Testis (tissue), 3 donors: ENCODE data around the gene CCDC33. TPM values are rescaled to one million over a fixed set of nuclear protein-coding genes. Genes with fewer than 3 reads are reported as not detected.

Experiments
- DNase-seq: peaks from one replicate; pipeline ENCODE4 v3.0.0-alpha.2; 2019
- H3K27ac ChIP-seq, 2 donors: fragments of 200-600 bp; sonication (generic); one replicate each; pipeline ENCODE4 v1.5.1; 2019
- H3K27me3 ChIP-seq: fragments of 200-600 bp; sonication (generic); one replicate; pipeline ENCODE4 v1.5.1; 2019
- H3K36me3 ChIP-seq: fragments of 200-600 bp; sonication (generic); one replicate; pipeline ENCODE4 v1.5.1; 2017; ENCODE audit warnings: low read depth; ENCODE audit errors: missing control alignments
- H3K4me1 ChIP-seq: fragments of 200-600 bp; sonication (generic); one replicate; pipeline ENCODE4 v1.5.1; 2019
- H3K4me3 ChIP-seq, 2 donors: fragments of 200-600 bp; sonication (generic); one replicate each; pipeline ENCODE4 v1.5.1; 2017 to 2019
- H3K9me3 ChIP-seq: fragments of 200-600 bp; sonication (generic); one replicate; pipeline ENCODE4 v1.5.1; 2017
- POLR2A ChIP-seq: fragments of 450-650 bp; IDR thresholded peaks from one replicate; pipeline ENCODE4 v1.6.1; 2017; ENCODE audit warnings: antibody characterized with exemption, mild to moderate bottlenecking, moderate library complexity
- whole genome bisulfite sequencing, 2 donors: methylation state at CpG; one replicate each; pipeline ENCODE4 v1.1.5; 2018; 5-methylcytosine and 5-hydroxymethylcytosine counted together
- intact Hi-C: fragments of 100-400 bp; cut with DNase I; formaldehyde crosslinking; loops from one replicate; pipeline ENCODE4 v1.15.1; 2023; ENCODE audit warnings: low total_unique reads
- polyA plus RNA-seq: library from polyadenylated mRNA; stranded (reverse); fragments of 350-450 nt; fragmentation: Illumina TruSeq; extraction: RNeasy Lipid Tissue Mini Kit (QIAGEN cat#74804); gene quantifications from one replicate; pipeline ENCODE4 v1.2.3, GENCODE V29; 2014; ENCODE audit warnings: low read depth, low replicate concordance; ENCODE audit not compliant: insufficient read depth
- total RNA-seq, 2 donors: library from RNA; depleted of rRNA; stranded (reverse); fragments of >200 nt; gene quantifications; one replicate each; pipeline ENCODE4 v1.2.3, GENCODE V29; 2016
- TF ChIP-seq, protein P1 (sequence below), 3 experiments: fragments of 450-650 bp in 2 of 3; fragments of 200-600 bp in 1 of 3; sonication (generic) in 1 of 3; IDR thresholded peaks; one replicate each; pipeline ENCODE4 v1.5.1; 2016 to 2019; ENCODE audit warnings: antibody characterized with exemption in 3 of 3, mild to moderate bottlenecking in 2 of 3, moderate library complexity in 1 of 3

The CCDC33 gene
- total and polyA plus RNA-seq, 3 donors from 2014 or later: 11.6 to 41.3 (median 18.5) TPM

- no peak for DNase-seq
- H3K4me1 ChIP-seq: no peaks in the 10 kb centered on the region
- H3K36me3 ChIP-seq: no peaks in the 10 kb centered on the region
- H3K9me3 ChIP-seq: no peaks in the 10 kb centered on the region
- H3K4me3 ChIP-seq: no peak overlapping the region
- no peak overlapping the region for H3K27ac ChIP-seq
- TF ChIP-seq, protein P1, sequence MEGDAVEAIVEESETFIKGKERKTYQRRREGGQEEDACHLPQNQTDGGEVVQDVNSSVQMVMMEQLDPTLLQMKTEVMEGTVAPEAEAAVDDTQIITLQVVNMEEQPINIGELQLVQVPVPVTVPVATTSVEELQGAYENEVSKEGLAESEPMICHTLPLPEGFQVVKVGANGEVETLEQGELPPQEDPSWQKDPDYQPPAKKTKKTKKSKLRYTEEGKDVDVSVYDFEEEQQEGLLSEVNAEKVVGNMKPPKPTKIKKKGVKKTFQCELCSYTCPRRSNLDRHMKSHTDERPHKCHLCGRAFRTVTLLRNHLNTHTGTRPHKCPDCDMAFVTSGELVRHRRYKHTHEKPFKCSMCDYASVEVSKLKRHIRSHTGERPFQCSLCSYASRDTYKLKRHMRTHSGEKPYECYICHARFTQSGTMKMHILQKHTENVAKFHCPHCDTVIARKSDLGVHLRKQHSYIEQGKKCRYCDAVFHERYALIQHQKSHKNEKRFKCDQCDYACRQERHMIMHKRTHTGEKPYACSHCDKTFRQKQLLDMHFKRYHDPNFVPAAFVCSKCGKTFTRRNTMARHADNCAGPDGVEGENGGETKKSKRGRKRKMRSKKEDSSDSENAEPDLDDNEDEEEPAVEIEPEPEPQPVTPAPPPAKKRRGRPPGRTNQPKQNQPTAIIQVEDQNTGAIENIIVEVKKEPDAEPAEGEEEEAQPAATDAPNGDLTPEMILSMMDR (IDR thresholded peaks at IDR 0.05): no peak
- 84 to 86% methylated on average over 6 of the region's 6 CpGs for WGBS, 2 donors
- intact Hi-C loops: no loop called here
- no peaks in the 10 kb centered on the region for H3K27me3 ChIP-seq
Observed at GRCh38 chr15:74233373-74233772, 2.8 kb upstream of the CCDC33 start.

- TF ChIP-seq POLR2A: no peak
- DNase-seq: no peak
- Histone ChIP-seq H3K4me3 (no peak overlapping the region), H3K4me1 (no peaks in the 10 kb centered on the region), H3K27me3 (no peaks in the 10 kb centered on the region), H3K9me3 (no peaks in the 10 kb centered on the region), H3K27ac (no peak overlapping the region), H3K36me3 (no peaks in the 10 kb centered on the region)
- intact Hi-C loops: no loop called here
- 81 to 94% methylated on average over 3 of the region's 3 CpGs for WGBS, 2 donors
Observed at GRCh38 chr15:74233851-74234597, 2.1 kb upstream of the CCDC33 start.

GRCh38 chr15:74234598-74234875, 1.6 kb upstream of the CCDC33 start:
- no peaks in the 10 kb centered on the region for H3K27me3 ChIP-seq
- TF ChIP-seq, protein P1 (IDR thresholded peaks at IDR 0.05): no peak
- TF ChIP-seq POLR2A: no peak
- H3K4me3 ChIP-seq: no peak overlapping the region
- H3K9me3 ChIP-seq: no peaks in the 10 kb centered on the region
- H3K4me1 ChIP-seq: no peaks in the 10 kb centered on the region
- no peak overlapping the region for H3K27ac ChIP-seq
- 87 to 92% methylated on average over 4 to 9 of the region's 9 CpGs for WGBS, 2 donors
- intact Hi-C loops: no loop called here
- H3K36me3 ChIP-seq: no peaks in the 10 kb centered on the region
- no peak for DNase-seq

GRCh38 chr15:74239051-74239705, 3.1 kb downstream of the CCDC33 start:
- 81 to 85% methylated on average over 4 to 6 of the region's 6 CpGs for WGBS, 2 donors
- DNase-seq: no peak
- Histone ChIP-seq H3K27me3 (no peaks in the 10 kb centered on the region), H3K27ac (no peak overlapping the region), H3K4me1 (peaks cover 12% of the 10 kb centered on the region), H3K9me3 (no peaks in the 10 kb centered on the region), H3K36me3 (no peaks in the 10 kb centered on the region), H3K4me3 (no peak overlapping the region)
- intact Hi-C loops: no loop called here
- TF ChIP-seq, protein P1 (IDR thresholded peaks at IDR 0.05): no peak
- no peak for TF ChIP-seq POLR2A

GRCh38 chr15:74240002-74240568, 4.0 kb downstream of the CCDC33 start:
- Histone ChIP-seq H3K27ac (no peak overlapping the region), H3K36me3 (no peaks in the 10 kb centered on the region), H3K4me3 (no peak overlapping the region), H3K9me3 (no peaks in the 10 kb centered on the region), H3K27me3 (no peaks in the 10 kb centered on the region), H3K4me1 (peaks cover 14% of the 10 kb centered on the region)
- intact Hi-C loops: no loop called here
- peak; percentile 86 for DNase-seq
- WGBS, 2 donors: 37 to 50% methylated on average over 2 to 5 of the region's 5 CpGs
- TF ChIP-seq, protein P1 (IDR thresholded peaks at IDR 0.05): peak in 2 of 3 experiments; percentile 23 to 26
- no peak for TF ChIP-seq POLR2A
